HS-5 (cell line): ENCODE measurements around the gene EBPL.
"Not testable (repeated sequence)": the region's sequence is repeated elsewhere in the genome, so short reads cannot be mapped to it uniquely, and the experiment has no call there.

ENCODE experiments used
- DNase-seq: peaks from one replicate; pipeline ENCODE4 v3.0.0-alpha.2; 2012; ENCODE audit warnings: low read depth

The EBPL gene

GRCh38 chr13:49690995-49691784 is at the start of gene EBPL:
EBPL (minus strand) TSS chr13:49691486; CDS start chr13:49691424, 62 bp downstream.
- no peak for DNase-seq

GRCh38 chr13:49740870-49741269 is 49.6 kb upstream of the EBPL start:
- DNase-seq: no peak

- DNase-seq: no peak
Measured at GRCh38 chr13:49739498-49740187, 48.4 kb upstream of the EBPL start.

GRCh38 chr13:49733181-49733951 is 42.1 kb upstream of the EBPL start:
- DNase-seq: no peak

DNA sequence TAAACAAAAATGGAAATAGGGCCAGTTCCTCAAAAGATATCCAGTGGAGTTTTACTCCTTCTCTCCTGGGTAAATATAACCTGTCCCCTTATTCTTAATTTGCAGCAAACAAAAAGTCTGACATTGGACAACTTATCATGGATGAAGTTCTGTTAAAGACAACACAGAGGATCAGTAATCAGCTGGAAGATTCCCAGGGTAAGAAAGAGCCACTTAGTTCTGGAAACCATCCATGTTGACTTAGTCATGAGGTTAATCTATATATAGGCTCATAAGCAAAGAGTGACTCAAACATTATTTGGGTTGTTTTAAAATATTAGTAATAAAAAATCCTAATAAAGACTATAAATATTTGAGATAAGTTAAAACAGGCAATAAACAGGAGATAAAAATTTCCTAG is 40.5 kb upstream of the EBPL start:
- DNase-seq: peak; percentile 14

- DNase-seq: no peak
Measured at GRCh38 chr13:49716615-49717014, 25.3 kb upstream of the EBPL start.

- no peak for DNase-seq
Measured at GRCh38 chr13:49714757-49715156, 23.5 kb upstream of the EBPL start.

DNA sequence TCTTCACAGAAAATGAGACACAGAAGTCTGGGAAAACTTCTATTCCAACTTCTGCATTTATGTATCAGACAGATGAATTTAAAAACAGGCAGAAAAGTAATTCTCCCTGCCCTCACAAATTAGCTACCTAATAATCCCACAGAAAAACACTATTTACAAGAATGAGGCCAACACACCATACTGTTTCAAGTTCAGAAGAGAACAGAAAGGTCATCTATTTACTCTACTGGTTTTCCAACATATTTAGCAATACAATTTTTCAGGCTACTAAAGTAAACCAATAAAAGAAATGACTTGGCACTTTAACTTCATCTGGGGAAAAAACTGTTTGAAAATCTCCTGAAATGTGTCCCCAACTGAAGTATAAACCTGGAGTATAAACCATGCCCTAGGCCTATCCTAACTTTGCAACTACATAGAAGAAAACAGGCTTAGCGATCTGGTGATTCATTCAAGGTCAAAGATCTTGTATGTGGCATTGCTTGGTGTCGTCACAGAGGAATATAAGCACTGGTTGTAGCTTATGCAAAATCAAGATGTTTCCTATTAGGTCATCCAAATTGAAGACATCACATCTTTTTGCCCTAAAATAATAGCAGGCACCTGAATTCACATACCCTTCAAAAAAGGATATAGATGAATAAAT is 20.1 kb upstream of the EBPL start:
- peak; percentile 23 for DNase-seq

DNA sequence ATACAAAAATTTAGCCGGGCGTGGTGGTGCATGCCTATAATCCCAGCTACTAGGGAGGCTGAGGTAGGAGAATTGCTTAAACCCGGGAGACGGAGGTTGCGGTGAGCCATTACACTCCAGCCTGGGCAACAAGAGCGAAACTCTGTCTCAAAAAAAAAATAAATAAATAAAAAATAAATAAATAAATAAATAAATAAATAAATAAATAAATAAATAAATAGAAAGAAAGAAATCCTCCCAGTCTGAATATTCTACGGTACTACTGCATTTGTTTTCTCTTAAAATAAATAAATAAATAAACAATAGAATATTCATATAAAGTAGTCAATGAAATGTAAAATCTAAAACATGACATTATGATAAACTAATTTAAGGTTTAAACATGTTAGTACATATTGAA is 13.0 kb upstream of the EBPL start:
- DNase-seq: not testable (repeated sequence)

DNA sequence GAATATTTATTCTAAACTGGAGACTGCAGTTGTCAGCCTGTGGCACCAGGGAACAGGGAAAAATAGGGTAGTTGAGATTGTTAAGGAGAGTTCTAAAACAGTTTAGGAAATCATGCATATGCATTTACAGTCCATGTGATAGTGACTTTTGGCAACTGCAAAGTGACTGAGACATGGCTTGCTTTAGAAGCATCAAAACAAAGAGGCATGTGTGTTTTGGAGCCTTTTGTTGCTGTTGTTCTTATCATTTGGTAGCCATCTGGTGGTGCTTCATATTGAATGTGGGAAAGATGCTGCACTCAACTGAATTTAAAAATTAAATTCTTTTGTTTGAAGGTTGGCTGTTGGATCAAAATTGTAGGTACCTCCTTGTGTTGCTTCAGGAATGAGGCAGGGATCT is 10.2 kb upstream of the EBPL start:
- no peak for DNase-seq

DNA sequence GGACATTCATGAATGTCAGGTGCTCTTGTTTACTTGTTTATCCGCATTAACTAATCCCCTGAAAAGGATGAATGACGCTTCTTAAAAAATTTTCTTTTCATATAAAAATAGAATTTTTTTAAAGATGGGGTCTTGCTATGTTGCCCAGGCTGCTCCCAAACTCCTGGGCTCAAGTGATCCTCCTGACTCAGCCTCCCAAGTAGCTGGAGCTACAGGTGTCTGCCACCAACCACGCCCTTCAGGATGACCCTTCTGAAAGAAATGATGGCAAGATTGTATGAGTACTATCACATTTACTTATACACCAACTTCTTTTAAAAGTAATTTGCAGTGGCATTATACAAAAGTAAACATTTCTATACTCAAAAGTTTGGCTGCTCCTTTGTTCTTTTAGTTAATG is 6.2 kb upstream of the EBPL start:
- DNase-seq: no peak

DNA sequence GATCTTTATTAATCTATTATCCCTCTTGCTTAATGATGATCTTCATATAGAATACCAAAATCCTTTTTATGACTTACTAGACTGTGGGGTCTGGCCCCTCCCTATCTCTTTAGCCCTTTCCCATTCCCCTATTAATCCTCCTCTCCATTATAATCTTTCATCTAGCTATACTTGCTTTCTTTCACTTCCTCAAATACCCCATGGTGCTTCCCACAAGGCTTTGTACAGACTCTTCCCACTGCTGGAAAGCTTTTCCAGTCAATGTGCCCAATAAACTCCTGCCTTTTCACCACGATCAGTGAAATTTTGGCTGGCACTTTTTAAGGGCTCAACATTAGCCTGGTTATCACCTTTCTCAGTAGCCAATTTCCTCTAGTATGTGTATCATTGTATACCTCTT is 3.2 kb upstream of the EBPL start:
- DNase-seq: no peak

DNA sequence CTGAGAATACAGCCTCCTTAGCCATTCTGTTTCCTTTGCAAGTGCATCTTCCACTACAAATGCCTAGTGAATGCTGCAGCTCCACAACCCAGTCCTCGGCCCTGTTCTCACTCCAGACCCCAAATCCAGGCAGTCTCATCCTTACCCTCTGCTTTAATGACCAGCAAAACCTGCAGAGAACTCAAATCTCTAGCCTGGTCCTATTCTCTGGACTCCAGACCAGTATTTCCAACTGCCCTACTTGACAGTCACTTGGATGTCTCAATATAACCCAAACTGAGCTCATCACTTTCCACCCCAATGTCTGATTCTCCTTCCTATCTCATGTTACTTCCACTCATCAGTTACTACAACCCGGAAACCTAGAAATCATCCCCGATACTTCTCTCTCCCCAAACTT is 2.6 kb upstream of the EBPL start:
- no peak for DNase-seq

GRCh38 chr13:49693191-49693733 is 2.0 kb upstream of the EBPL start:
- no peak for DNase-seq

- DNase-seq: no peak
Measured at GRCh38 chr13:49690133-49690994, 922 bp downstream of the EBPL start.

DNA sequence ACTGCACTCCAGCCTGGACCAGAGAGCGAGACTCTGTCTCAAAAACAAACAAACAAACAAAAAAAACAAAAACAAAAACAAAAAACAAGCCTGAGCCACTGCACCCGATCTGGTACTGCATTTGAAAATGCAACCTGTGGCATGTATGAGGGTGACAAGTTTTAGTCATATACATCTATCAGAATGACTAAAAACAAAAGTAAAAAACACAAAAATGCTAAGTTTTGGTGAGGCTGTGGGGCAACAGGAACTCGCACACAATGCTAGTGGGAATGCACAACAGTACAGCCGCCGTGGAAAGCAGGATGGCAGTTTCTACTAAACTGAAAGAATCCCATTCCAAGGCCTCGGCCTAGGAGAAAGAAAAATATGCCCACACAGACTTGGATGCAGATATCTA is 7.8 kb downstream of the EBPL start:
- no peak for DNase-seq

DNA sequence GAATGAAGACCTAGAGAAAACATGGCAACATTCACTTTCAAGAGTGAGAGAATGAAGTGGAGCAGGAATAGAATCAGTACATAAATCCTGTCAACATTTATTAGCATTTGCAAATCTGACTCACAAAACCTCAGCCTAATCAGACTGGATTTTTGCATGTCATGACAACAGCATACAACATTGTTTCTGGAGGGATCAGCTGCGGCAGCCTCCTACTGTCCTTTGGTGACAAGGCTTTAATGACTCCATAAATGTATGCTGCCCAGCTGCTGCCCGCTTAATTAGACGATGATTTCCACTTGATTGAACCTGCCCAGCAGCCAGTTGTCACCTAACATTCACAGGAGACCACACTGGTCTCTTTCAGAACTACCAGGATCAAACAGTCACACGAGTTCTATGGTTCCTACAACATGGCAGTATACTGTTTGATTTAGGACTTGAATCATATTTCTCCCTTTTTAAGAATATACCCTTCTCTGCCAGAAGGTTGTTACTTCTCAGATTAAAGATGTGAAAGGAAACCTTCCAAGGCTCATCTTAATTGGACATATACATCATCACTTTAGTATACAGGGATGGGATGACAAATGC is 9.3 kb downstream of the EBPL start:
- DNase-seq: no peak

GRCh38 chr13:49679246-49679645 is 12.0 kb downstream of the EBPL start:
- DNase-seq: no peak

DNA sequence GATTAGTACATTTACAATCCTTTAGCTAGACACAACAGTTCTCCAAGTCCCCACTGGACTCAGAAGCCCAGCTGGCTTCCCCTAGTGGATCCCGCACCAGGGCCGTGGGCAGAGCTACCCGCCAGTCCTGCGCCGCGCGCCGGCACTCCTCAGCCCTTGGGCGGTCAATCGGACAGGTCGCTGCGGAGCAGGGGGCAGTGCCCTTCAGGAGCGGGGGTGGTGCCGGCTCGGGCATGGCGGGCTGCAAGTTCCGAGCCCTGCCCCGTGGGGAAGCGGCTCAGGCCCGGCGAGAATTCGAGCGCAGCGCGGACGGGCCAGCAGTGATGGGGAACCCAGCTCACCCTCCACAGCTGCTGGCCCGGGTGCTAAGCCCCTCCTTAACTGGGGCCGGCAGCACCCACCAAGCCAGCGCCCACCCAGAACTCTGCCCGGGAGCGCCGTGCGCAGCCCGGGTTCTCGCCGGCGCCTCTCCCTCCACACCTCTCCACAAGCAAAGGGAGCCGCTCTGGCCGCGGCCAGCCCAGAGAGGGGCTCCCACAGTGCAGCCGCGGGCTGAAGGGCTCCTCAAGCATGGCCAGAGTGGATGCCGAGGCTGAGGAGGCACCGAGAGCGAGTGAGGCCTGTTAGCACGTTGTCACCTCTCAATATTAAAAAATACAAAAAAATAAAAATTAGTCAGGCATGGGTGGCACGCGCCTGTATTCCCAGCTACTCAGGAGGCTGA is 12.9 kb downstream of the EBPL start:
- DNase-seq: no peak
